Urinary bladder (tissue), 4 donors: ENCODE data around the gene EPB41L4A. TPM values are rescaled to one million over a fixed set of nuclear protein-coding genes. Genes with fewer than 3 reads are reported as not detected.

ENCODE experiments used
- DNase-seq: peaks from one replicate; pipeline ENCODE4 v3.0.0-alpha.2; 2015; ENCODE audit errors: extremely low spot score
- H3K27ac ChIP-seq: one replicate; pipeline ENCODE4 v1.5.1; 2013; ENCODE audit warnings: low read depth, mild to moderate bottlenecking, moderate library complexity
- H3K36me3 ChIP-seq: one replicate; pipeline ENCODE4 v1.6.1; 2013; ENCODE audit warnings: mild to moderate bottlenecking, moderate library complexity; ENCODE audit not compliant: insufficient read depth
- H3K4me1 ChIP-seq: one replicate; pipeline ENCODE4 v1.6.1; 2013; ENCODE audit warnings: mild to moderate bottlenecking, moderate library complexity; ENCODE audit not compliant: insufficient read depth
- H3K4me3 ChIP-seq: one replicate; pipeline ENCODE4 v1.5.1; 2013; ENCODE audit warnings: low read depth, low read length
- WGBS: extraction: QIAGEN DNeasy Blood & Tissue Kit; methylation state at CpG from one replicate; pipeline ENCODE4 v1.1.7; 2013; 5-methylcytosine and 5-hydroxymethylcytosine counted together
- polyA plus RNA-seq: library from polyadenylated mRNA; stranded (reverse); fragments of 200-250 nt; gene quantifications from one replicate; pipeline ENCODE4 v1.2.3, GENCODE V29; 2013
- total RNA-seq: library from RNA; depleted of rRNA; stranded (reverse); fragments of >200 nt; gene quantifications from one replicate; pipeline ENCODE4 v1.2.3, GENCODE V29; 2014
- donor health status: healthy with polysubstance abuse.
- donor health status: healthy.

EPB41L4A gene
- total and polyA plus RNA-seq, 2 donors: 5.0 to 49.4 TPM

- H3K4me1 ChIP-seq: no peaks in the 10 kb centered on the region
- 85% methylated on average over 5 of the region's 5 CpGs for WGBS
- no peak for DNase-seq
- no peak overlapping the region for H3K27ac ChIP-seq
- H3K36me3 ChIP-seq: no peaks in the 10 kb centered on the region
- H3K4me3 ChIP-seq: no peak overlapping the region
Measured at GRCh38 chr5:112386766-112387165, 32.3 kb downstream of the EPB41L4A start.

GRCh38 chr5:112385969-112386368 is 33.1 kb downstream of the EPB41L4A start:
- H3K4me3 ChIP-seq: no peak overlapping the region
- no peak overlapping the region for H3K27ac ChIP-seq
- DNase-seq: no peak
- 89% methylated on average over 1 of the region's 1 CpG for WGBS
- no peaks in the 10 kb centered on the region for H3K36me3 ChIP-seq
- no peaks in the 10 kb centered on the region for H3K4me1 ChIP-seq

GRCh38 chr5:112385566-112385965 is 33.5 kb downstream of the EPB41L4A start:
- no peak overlapping the region for H3K27ac ChIP-seq
- 74% methylated on average over 3 of the region's 3 CpGs for WGBS
- no peaks in the 10 kb centered on the region for H3K36me3 ChIP-seq
- no peaks in the 10 kb centered on the region for H3K4me1 ChIP-seq
- DNase-seq: no peak
- no peak overlapping the region for H3K4me3 ChIP-seq

GRCh38 chr5:112384523-112384922 is 34.6 kb downstream of the EPB41L4A start:
- DNase-seq: no peak
- Histone ChIP-seq H3K4me1 (no peaks in the 10 kb centered on the region), H3K27ac (no peak overlapping the region), H3K36me3 (no peaks in the 10 kb centered on the region), H3K4me3 (no peak overlapping the region)
- WGBS: 83% methylated on average over 3 of the region's 3 CpGs

GRCh38 chr5:112382886-112383285 is 36.2 kb downstream of the EPB41L4A start:
- H3K4me3 ChIP-seq: no peak overlapping the region
- H3K27ac ChIP-seq: no peak overlapping the region
- WGBS: 72% methylated on average over 2 of the region's 2 CpGs
- no peaks in the 10 kb centered on the region for H3K36me3 ChIP-seq
- DNase-seq: no peak
- H3K4me1 ChIP-seq: no peaks in the 10 kb centered on the region

- Histone ChIP-seq H3K4me1 (no peaks in the 10 kb centered on the region), H3K4me3 (no peak overlapping the region), H3K27ac (no peak overlapping the region), H3K36me3 (peaks cover 2% of the 10 kb centered on the region)
- no peak for DNase-seq
- WGBS: 84% methylated on average over 3 of the region's 3 CpGs
Measured at GRCh38 chr5:112381521-112381920, 37.6 kb downstream of the EPB41L4A start.

GRCh38 chr5:112379542-112380325 is 39.3 kb downstream of the EPB41L4A start:
- Histone ChIP-seq H3K4me3 (no peak overlapping the region), H3K4me1 (no peaks in the 10 kb centered on the region), H3K27ac (no peak overlapping the region), H3K36me3 (peaks cover 2% of the 10 kb centered on the region)
- no peak for DNase-seq
- WGBS: 67% methylated on average over 5 of the region's 5 CpGs

GRCh38 chr5:112374818-112375217 is 44.3 kb downstream of the EPB41L4A start:
- WGBS: 77% methylated on average over 4 of the region's 4 CpGs
- no peak overlapping the region for H3K27ac ChIP-seq

GRCh38 chr5:112374356-112374755 is 44.7 kb downstream of the EPB41L4A start:
- no peak for DNase-seq
- Histone ChIP-seq H3K36me3 (peaks cover 2% of the 10 kb centered on the region), H3K4me1 (no peaks in the 10 kb centered on the region), H3K27ac (no peak overlapping the region), H3K4me3 (no peak overlapping the region)
- WGBS: 63% methylated on average over 5 of the region's 5 CpGs

More at GRCh38 chr5:112374818-112375217, 44.3 kb downstream of the EPB41L4A start:
- peaks cover 2% of the 10 kb centered on the region for H3K36me3 ChIP-seq
- DNase-seq: no peak
- no peak overlapping the region for H3K4me3 ChIP-seq
- H3K4me1 ChIP-seq: no peaks in the 10 kb centered on the region

GRCh38 chr5:112373885-112374284 is 45.2 kb downstream of the EPB41L4A start:
- Histone ChIP-seq H3K4me1 (no peaks in the 10 kb centered on the region), H3K27ac (no peak overlapping the region), H3K36me3 (peaks cover 2% of the 10 kb centered on the region), H3K4me3 (no peak overlapping the region)
- 41% methylated on average over 2 of the region's 2 CpGs for WGBS
- DNase-seq: no peak

GRCh38 chr5:112372543-112372942 is 46.5 kb downstream of the EPB41L4A start:
- H3K4me3 ChIP-seq: no peak overlapping the region
- peaks cover under 1% of the 10 kb centered on the region for H3K36me3 ChIP-seq
- no peak for DNase-seq
- H3K27ac ChIP-seq: no peak overlapping the region
- no peaks in the 10 kb centered on the region for H3K4me1 ChIP-seq

- WGBS: 66% methylated on average over 2 of the region's 2 CpGs
- no peaks in the 10 kb centered on the region for H3K36me3 ChIP-seq
- H3K4me1 ChIP-seq: no peaks in the 10 kb centered on the region
- no peak overlapping the region for H3K27ac ChIP-seq
- H3K4me3 ChIP-seq: no peak overlapping the region
- no peak for DNase-seq
Measured at GRCh38 chr5:112371067-112371466, 48.0 kb downstream of the EPB41L4A start.

GRCh38 chr5:112367400-112367799 is 51.7 kb downstream of the EPB41L4A start:
- Histone ChIP-seq H3K36me3 (no peaks in the 10 kb centered on the region), H3K27ac (no peak overlapping the region), H3K4me3 (no peak overlapping the region), H3K4me1 (no peaks in the 10 kb centered on the region)
- DNase-seq: no peak
- 88% methylated on average over 4 of the region's 4 CpGs for WGBS

GRCh38 chr5:112366987-112367386 is 52.1 kb downstream of the EPB41L4A start:
- DNase-seq: no peak
- 51% methylated on average over 2 of the region's 2 CpGs for WGBS
- Histone ChIP-seq H3K4me1 (no peaks in the 10 kb centered on the region), H3K27ac (no peak overlapping the region), H3K4me3 (no peak overlapping the region), H3K36me3 (no peaks in the 10 kb centered on the region)
